Left ventricle myocardium superior (tissue), 1 donor: ENCODE measurements around the gene DPF3. TPM values are rescaled to one million over a fixed set of nuclear protein-coding genes. Genes with fewer than 3 reads are reported as not detected.
A peak's percentile ranks its signal among the peaks of the same experiment; 100 is the strongest.

Source experiments
- ATAC-seq: fragments of 200-7000 bp; cut with Tn5 transposase; one replicate; pipeline ENCODE4 v1.9.1; 2020; ENCODE audit warnings: mild to moderate bottlenecking, moderate library complexity
- DNase-seq: peaks from one replicate; pipeline ENCODE4 v3.0.0-alpha.2; 2020
- intact Hi-C: fragments of 100-400 bp; cut with micrococcal nuclease; formaldehyde crosslinking; loops from one replicate; pipeline ENCODE4 v1.11.0; 2022
- total RNA-seq: library from RNA; stranded (reverse); fragmentation: NEBNext Ultra II Directional; extraction: Animal tissue kit (Norgen Biotek cat#: 25700); gene quantifications from one replicate; pipeline ENCODE4 v1.2.1, GENCODE V29; 2021
- donor health status: DM: no; HTN: yes; CAD: no; lungs with severe emphysema.

The DPF3 gene
- total RNA-seq, 1 donor from 2014 or later = 28.7 TPM

GRCh38 chr14:72786378-72787350, 107.2 kb downstream of the DPF3 start:
- ATAC-seq (no peak), DNase-seq (no peak)
- intact Hi-C loops = no loop called here

GRCh38 chr14:72783741-72784140, 110.2 kb downstream of the DPF3 start:
- ATAC-seq (no peak), DNase-seq (no peak)
- intact Hi-C loops = no loop called here

GRCh38 chr14:72782817-72783216, 111.1 kb downstream of the DPF3 start:
- DNase-seq (no peak), ATAC-seq (no peak)
- intact Hi-C loops = no loop called here

- ATAC-seq (no peak), DNase-seq (no peak)
- intact Hi-C loops = no loop called here
Observed at GRCh38 chr14:72781561-72782508, 112.1 kb downstream of the DPF3 start.

GRCh38 chr14:72780751-72781150, 113.2 kb downstream of the DPF3 start:
- intact Hi-C loops = no loop called here
- ATAC-seq (no peak), DNase-seq (no peak)

- no peak for DNase-seq
- peak; percentile 17 for ATAC-seq
- intact Hi-C loops = no loop called here
Observed at GRCh38 chr14:72779679-72780078, 114.2 kb downstream of the DPF3 start.

- no peak for ATAC-seq
- intact Hi-C loops = no loop called here
- DNase-seq = no peak
Observed at GRCh38 chr14:72777636-72778035, 116.3 kb downstream of the DPF3 start.

- no peak for ATAC-seq
- intact Hi-C loops = no loop called here
- DNase-seq = no peak
Observed at GRCh38 chr14:72776701-72777261, 117.1 kb downstream of the DPF3 start.

GRCh38 chr14:72775923-72776554, 117.9 kb downstream of the DPF3 start:
- intact Hi-C loops = no loop called here
- DNase-seq (no peak), ATAC-seq (peak; percentile 57)

- no peak for ATAC-seq
- intact Hi-C loops = no loop called here
- no peak for DNase-seq
Observed at GRCh38 chr14:72774894-72775620, 118.8 kb downstream of the DPF3 start.

- no peak for DNase-seq
- intact Hi-C loops = no loop called here
- ATAC-seq = no peak
Observed at GRCh38 chr14:72774141-72774540, 119.8 kb downstream of the DPF3 start.

GRCh38 chr14:72771561-72771960, 122.3 kb downstream of the DPF3 start:
- no peak for DNase-seq
- intact Hi-C loops = no loop called here
- ATAC-seq = no peak

- no peak for DNase-seq
- ATAC-seq = no peak
- intact Hi-C loops = no loop called here
Observed at GRCh38 chr14:72766296-72766695, 127.6 kb downstream of the DPF3 start.

- DNase-seq = no peak
- intact Hi-C loops = no loop called here
- no peak for ATAC-seq
Observed at GRCh38 chr14:72763892-72764291, 130.0 kb downstream of the DPF3 start.

- intact Hi-C loops = no loop called here
- DNase-seq = no peak
Observed at GRCh38 chr14:72759670-72760069, 134.2 kb downstream of the DPF3 start.

GRCh38 chr14:72758993-72759392, 134.9 kb downstream of the DPF3 start:
- intact Hi-C loops = no loop called here
- ATAC-seq = no peak
- DNase-seq = no peak

More at GRCh38 chr14:72759670-72760069, 134.2 kb downstream of the DPF3 start:
- no peak for ATAC-seq

GRCh38 chr14:72758420-72758819, 135.5 kb downstream of the DPF3 start:
- no peak for DNase-seq
- intact Hi-C loops = no loop called here
- ATAC-seq = no peak

- ATAC-seq (no peak), DNase-seq (no peak)
- intact Hi-C loops = no loop called here
Observed at GRCh38 chr14:72756967-72757366, 136.9 kb downstream of the DPF3 start.

- intact Hi-C loops = no loop called here
- ATAC-seq (no peak), DNase-seq (no peak)
Observed at GRCh38 chr14:72755766-72756165, 138.1 kb downstream of the DPF3 start.
